SH-SY5Y (cell line): ENCODE results near the gene VAV1.

Experiments used
- GATA2 ChIP-seq: IDR thresholded peaks from 2 replicates; pipeline ENCODE4 v1.6.1; 2011; ENCODE audit warnings: mild to moderate bottlenecking, low read depth, low read length
- GATA3 ChIP-seq: IDR thresholded peaks from 2 replicates; pipeline ENCODE4 v1.6.1; 2011; ENCODE audit warnings: low read depth, mild to moderate bottlenecking, low read length, moderate library complexity

DNA sequence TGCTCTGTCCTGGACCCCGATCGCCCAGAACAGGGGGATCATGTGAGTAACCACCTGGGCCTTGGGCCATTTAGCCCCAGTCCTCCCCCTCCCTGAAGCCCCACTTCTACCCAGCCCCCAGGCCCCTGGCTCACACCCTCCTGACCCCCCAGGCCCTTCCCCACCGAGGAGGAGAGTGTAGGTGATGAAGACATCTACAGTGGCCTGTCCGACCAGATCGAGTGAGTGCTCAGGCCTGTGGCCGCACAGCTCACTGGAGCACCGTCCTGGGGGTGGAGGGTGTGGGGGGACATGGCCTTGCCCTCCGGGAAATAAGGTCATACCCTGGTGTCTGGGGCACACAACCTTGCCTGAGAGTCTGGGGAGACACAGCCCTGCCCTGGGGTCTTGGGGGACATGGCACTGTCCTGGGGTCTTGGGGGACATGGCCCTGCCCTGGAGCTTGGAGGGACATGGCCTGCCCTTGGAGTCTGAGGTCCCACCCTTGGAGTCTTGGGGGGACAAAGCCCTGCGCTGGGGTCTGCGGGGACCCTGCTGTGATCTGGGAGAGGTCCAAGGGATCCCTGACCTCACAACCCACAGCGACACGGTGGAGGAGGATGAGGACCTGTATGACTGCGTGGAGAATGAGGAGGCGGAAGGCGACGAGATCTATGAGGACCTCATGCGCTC, 49.3 kb downstream of the VAV1 start:
- TF ChIP-seq GATA2 (no peak), GATA3 (no peak)
